GM18511 (cell line): Measurements from ENCODE around the gene GPN2.
"Not testable (repeated sequence)": the region's sequence is repeated elsewhere in the genome, so short reads cannot be mapped to it uniquely, and the experiment has no call there.

Experiments used
- ATAC-seq: cut with Tn5 transposase; IDR thresholded peaks from one replicate; pipeline ENCODE4 v1.9.1; 2021; ENCODE audit warnings: mild to moderate bottlenecking, moderate library complexity; ENCODE audit not compliant: unreplicated experiment

GPN2 gene

DNA sequence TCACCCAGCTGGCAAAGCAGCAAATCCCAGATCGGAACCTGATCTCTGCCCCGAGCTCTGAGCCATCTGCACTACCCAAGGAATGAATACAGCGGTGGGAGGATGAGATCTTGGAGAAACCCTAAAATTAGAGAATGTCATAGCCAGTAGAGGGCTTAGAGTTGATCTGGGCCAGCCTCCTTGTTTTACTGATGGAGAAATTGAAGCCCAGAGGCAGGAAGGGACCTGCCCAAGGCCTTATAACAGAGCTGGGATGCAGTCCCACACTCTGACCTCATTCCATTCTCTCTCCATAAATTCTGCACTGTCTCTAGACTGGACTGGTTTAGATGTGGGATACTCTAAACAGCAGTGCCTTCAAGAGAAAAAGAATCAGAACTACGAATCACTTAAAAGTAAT lies 31.9 kb downstream of the GPN2 start:
- ATAC-seq: no peak

DNA sequence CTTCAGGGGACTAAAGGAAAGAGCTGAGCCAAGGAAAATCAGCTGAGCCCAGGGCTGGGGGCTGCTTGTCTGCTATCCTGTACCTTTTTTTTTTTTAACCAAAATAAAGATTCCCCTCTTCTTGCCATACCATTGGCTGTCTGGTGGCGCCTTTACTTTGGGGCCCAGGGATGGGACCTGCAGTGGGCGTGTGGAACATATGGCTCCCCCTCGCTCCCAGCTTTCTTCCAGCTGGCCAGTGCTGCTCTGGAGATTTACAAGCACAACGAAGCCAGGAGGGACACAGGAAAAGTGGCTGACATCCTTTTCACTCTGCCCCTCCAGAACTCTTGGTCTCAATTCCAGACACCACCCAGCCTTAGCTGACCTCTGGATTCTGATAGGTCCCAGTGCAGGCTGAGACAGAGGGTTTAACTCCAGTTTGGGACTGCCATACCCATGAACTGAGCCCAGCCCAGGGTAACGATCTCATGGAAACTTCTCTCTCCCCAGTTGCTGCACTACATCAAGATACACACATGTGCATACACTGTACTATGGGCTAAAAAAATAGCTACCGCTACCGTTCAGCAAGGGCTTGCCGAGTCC lies 32.5 kb downstream of the GPN2 start:
- ATAC-seq: no peak

DNA sequence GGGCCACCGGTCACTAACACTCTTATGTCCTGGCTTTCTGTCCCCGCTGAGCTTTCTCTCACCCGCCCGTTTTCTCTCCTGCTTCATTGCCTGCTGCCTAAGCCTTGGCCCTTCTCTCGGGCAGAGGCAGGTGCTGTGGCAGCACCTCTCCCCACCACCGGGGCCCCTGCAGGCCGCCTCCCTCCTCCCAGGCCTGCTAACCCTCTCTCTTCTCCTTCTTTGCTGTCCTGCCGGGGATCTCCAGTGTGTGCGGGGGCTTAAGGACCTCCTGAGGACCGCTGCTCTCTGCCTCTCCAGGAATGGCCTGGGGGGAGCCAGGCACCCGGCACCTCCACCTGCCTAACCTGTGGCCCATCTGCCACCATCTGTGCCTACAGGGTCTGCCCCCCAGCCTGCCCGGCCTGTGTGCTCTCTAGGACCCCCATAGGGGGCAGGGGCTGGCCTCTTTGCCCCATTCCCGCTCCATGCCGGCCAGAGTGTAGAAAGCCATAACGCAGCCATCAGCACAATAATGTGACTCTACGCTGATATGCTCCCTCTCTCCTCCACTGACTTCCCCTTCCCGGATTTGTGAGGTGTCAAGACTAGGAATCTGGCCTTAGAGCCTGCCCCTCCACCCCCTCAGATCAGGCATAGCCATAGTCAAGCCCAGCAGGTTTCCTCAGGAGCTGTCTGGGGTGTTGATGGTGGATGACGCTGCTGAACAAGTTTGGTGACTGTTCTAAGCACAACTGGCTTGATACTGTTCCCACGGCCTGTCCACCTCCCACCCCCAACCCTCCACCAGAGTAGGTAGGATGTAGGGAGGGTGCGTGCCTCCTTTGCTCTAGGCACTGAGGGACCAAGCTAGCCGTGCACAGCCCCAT lies 33.2 kb downstream of the GPN2 start:
- ATAC-seq: no peak

DNA sequence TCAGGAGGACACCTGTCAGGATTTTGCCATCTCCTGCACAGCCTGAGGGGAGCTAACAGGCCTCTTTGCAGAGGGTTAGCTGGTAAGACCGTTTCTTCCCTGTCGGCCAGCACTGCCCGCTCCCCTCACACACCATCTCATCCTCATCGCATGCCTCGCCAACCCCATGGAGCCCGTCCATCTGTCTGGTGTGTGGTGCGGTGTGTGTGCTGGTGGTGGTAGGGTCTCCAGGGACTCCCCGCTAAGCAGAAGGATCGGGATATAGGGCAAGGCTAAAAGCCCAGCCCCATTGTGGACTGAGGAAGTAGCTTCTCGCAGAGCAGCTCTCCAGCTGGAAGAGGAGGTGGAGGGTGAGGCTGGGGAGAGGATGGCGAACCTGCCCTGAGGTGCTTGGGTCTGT lies 33.9 kb downstream of the GPN2 start:
- no peak for ATAC-seq

DNA sequence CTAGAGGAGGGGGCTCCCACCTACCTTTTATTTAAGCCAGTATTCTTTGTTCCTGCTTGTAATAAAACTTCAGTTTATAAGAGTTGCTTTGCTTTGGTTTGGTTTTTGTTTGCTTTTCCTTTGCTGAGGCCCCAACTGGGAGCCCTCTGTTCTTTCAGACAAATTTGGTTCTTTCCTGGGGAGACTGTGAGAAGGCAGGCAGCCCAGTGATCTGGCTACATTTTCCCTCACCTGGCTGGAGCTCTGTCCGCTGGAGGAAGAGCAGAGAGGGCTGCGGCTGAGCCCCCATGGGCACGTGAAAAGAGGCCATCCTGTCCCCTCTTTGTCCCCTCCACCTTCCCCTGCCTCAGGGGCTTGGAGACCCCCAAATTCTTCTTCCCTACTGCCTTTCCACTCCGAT lies 34.4 kb downstream of the GPN2 start:
- ATAC-seq: no peak

DNA sequence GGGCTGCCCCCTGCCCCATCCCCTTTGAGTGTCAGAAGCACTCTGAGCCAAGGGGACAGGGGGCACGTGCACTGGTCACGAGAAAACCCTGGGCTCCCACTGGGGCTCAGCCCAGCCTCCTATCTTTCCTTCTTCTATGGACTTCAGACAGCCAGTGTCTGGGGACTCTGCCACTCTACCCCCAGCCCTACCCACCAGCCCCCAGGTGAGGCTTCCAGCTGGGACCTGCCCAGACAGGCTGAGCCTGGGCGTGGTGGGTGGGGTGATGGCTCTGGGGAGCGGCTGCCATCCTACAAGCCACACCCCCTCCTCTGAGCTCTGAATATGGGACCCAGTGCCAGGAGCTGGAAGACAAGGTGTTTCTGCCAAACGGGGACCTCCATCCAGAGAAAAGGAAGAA lies 35.2 kb downstream of the GPN2 start:
- no peak for ATAC-seq

DNA sequence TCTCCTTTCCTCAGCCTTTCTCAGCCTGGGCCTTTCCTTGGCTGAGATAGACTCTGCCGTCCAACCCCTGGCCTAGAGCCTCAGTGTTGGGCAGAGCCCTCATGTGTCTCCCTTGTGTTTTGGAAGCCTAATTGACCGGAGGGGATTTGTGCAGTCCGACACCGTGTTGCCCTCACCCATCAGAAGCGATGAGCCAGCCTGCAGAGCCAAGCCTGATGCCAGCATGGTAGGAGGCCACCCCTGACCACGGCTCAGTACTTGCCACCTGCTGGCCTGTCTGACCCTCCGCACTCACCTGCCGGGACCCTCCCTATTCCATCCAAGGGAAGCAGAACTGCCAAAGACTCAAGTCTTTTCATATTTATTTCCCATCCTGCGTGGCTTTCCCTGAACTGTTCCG lies 36.5 kb downstream of the GPN2 start:
- ATAC-seq: no peak

DNA sequence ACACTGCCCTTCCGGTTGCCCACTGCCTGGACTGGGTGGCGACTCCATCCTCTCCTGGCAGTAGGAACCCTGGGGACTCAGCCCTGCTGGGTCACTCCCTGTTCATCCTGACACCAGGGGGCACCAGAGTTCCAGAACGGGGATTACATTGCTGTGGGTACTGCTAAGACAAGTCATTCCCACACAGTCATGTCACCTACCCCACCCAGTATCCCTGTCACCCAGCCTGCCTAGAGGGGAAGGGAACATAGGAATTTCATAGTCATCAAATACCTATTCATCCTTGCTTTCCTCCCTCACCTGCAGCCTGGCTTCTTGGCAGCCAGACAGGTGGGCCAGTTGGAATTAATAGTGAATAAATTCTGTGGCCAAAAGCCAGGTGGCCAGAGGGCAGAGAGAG lies 36.9 kb downstream of the GPN2 start:
- ATAC-seq: no peak

DNA sequence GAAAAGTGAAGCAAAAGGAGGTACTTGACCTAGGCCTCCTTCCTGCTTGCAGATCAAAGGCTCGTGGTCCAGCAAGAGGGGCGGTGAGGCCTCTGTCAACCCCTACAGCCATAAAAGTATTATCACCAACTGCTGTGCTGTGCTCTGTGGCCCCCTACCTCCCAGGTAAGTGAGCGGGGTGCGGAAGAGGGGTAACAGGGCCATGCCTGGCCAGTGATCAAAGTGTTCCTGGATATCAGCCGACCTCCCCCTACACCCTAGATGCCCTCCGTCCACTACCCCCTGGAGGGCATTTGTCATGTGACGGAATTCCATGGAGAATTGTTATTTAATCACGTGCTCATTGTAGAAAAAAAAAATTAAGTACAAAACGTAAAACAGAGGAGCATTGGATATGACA lies 37.4 kb downstream of the GPN2 start:
- ATAC-seq: no peak

DNA sequence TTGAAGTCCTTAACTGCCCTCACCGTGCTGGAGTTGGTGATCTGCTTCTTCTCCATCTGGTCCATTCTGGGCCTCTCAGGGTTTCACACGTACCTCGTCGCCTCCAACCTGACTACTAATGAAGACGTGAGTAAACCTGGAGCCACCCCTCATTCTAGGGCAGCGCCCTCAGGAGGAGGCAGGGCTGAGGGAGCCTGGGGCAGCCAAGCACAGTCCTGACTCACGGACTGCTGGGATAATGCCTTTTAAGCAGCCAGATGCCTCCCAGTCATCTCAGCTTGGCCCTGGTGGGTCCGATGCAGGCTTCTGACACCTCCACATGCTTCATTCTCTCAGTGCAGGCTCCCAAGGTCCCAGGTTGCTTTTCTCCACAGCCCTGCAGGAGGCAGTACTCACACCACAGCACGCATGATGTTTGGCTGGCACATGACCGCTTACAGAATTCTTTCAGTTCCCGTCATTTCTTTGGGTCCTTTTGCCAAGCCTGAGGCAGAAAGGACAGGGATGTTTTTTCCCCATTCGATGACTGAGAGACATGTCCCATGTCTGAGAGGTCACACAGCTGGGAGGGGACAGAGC lies 38.9 kb downstream of the GPN2 start:
- ATAC-seq: no peak

DNA sequence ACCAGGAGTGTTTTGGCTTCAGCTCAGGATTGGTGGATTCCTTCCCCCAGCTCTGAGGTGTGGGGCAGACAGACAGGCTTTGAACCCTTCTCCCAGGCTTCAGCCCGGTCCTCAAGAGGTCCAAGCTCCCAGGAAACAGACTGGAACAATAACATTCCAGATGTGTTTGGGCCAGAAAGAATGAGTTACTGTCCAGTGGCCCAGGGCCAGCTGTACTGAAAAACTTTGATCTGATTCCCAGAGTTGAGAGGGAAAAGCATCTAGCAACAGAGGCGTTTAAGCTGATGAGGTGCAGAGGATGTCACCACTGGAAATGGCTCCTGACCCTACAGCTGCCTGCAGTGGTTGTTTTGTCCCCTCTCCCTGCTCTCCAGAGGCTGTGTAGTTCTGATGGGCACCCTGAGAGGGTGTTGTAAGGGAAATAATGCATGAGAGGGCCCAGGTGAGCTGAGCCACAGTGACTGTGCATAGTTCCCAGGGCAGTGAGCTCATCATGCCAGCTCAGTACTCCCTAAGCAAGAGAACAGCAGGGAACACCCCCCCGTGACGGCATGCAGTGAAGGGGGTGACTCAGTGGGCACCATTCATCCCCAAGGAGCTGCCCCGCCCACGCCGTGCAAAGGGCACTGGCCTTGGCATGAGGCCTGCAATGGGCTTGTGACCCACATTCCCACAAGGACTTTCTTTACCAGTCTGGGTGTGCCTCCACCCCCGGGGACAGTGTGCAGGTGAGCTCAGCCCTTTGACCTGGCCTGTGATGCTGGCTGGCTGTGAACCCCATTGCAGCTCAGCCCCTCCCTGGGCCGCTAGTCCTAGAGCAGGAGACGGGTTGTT lies 40.9 kb downstream of the GPN2 start:
- ATAC-seq: no peak

DNA sequence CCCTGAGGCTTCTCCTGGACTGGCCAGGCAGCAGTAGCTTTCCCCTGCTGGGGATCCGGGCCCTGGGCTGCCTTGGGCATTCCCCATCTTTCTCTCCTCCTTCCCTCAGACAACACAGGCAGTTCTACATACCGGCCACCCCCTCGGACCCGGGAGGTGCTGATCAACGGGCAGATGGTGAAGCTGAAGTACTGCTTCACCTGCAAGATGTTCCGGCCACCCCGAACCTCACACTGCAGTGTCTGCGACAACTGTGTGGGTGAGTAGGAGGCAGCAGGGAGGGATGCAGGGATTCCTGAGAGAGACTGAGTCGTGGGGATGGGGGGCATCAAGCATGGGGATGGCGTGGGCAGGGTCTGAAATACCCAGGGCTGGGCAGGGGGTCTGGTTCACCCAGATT lies 41.6 kb downstream of the GPN2 start:
- ATAC-seq: no peak

DNA sequence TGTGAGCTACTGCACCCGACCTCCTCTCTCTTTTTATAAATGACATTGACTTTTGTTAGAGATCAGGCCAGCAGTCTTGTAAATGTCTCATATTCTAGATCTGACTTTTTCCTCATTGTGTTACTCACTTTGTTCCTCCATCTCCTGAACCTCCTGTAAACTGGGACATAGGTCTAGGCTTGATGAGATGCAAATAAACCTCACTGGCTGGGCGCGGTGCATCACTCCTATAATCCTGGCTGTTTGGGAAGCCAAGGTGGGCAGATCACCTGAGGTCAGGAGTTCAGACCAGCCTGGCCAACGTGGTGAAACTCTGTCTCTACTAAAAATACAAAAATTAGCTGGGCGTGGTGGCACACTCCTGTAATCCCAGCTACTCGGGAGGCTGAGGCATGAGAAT lies 42.3 kb downstream of the GPN2 start:
- ATAC-seq: not testable (repeated sequence)

DNA sequence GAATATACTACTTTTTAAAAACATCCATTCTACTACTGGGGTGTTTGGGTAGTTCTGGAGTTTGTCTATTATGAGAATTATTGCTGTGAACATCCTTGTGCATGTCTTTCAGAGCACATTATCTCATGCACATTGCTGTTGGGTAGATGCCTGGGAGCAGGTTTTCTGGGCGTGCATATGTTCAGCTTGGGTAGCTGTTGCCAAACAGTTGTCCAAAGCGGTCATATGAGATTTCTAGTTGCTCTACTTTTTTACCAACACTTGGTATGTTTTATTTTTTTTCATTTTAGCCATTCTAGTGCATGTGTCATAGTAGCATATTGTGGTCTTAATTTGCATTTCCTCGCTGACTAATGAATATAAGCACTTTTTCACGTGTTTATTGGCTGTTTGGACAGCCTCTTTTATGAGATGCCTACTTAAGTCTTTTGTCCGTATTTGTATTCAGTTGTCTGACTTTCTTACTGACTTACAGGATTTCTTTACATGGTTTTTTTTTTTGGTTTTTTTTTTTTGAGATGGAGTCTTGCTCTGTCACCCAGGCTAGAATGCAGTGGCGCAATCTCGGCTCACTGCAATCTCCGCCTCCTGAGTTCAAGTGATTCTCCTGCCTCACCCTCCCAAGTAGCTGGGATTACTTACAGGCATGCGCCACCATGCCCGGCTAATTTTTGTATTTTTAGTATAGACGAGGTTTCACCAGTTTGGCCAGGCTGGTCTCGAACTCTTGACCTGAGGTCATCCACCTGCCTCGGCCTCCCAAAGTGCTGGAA lies 45.5 kb downstream of the GPN2 start:
- ATAC-seq: no peak

DNA sequence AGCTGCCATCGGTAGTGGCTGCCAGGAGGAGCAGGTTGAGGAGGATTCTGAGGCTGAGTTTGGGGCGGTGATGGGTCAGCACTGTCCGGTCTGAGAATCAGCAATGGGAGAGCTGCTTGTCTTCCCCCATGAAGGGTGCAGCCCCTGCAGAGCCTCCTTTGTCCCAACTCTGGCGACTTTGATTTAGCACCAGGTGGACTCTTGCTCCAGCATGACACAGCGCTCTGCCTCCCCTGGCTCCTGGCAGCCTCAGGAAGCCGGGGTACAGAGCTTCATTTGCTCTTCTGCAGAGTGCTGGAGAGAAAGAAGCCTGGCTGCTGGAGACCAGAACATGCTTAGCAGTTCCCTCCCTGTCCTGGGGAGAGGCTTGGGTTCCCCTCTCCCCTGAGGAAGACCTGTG lies 50.3 kb downstream of the GPN2 start:
- no peak for ATAC-seq

DNA sequence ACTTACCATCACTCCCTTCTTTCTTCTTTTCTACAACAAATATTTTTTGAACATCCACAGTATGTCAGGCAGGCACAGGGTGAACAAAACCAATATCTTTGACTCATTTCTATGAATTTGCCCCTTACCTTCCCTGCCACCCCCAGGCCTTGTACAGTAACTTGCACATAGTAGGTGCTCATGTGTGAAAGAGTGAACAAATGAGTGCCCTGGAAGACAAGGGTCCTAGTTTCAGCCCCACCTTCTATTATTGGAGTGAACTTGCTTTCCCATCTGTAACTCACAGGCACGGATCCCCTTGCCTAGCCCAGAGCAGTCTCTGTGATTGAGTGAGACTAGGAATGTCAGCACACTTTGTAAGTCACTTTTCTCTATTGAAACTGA lies 50.8 kb downstream of the GPN2 start:
- peak; percentile 17 for ATAC-seq

DNA sequence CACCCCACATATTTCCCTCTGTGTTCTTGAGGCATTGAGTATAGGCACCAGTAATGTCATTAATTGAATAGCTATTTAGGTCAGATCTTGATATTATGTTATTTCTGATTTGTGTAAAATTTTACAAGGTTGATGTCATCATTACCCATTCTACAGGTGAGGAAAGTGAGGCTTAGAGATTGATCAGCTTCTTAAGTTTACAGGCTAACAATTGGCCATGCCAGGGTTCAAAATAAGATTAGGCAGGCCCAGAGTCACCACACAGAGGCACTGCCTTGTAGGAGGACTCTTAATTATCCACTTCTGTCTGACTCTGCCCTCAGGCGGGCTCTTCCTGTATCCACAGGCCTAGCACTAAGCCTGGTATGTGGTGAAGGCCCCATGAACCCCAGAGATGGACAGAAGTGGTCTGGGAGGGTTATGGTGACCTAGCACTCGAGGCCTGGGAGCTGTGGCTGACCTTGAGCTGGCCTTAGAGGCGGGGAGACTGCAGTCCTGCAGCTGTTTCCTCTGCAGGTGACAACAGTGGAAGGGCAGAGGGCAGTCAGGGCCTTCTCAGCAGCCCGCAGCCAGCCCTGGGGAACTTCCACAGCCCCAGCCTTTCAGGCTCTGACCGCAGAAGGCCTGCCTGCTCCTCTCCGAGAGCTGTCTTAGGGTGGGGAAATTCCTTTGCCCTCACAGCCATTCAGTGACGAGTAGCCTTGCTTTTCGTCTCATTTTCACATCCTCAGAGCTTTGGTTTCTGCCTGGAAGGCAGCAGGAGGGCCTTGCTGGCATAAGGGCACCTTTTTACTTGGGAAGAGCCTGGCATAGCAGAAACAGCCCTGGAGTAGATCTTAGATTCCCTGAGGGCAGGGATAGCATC lies 51.4 kb downstream of the GPN2 start:
- peak; percentile 91 for ATAC-seq

DNA sequence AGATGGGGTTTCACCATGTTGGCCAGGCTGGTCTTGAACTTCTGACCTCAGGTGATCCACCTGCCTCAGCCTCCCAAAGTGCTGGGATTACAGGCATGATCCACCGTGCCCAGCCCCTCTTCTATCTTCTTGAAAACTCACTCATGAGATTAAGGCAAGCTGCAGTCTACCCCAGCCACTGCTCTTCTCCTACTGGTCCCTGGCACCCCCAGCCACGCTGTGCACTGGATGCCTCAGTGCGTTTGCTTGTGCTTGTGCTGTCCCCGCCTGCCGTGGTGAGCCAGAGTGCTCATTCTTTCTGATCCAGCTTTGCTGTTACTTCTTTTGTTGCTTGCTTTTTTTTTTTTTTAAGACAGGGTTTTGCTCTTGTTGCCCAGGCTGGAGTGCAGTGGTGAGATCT lies 52.4 kb downstream of the GPN2 start:
- ATAC-seq: not testable (repeated sequence)

DNA sequence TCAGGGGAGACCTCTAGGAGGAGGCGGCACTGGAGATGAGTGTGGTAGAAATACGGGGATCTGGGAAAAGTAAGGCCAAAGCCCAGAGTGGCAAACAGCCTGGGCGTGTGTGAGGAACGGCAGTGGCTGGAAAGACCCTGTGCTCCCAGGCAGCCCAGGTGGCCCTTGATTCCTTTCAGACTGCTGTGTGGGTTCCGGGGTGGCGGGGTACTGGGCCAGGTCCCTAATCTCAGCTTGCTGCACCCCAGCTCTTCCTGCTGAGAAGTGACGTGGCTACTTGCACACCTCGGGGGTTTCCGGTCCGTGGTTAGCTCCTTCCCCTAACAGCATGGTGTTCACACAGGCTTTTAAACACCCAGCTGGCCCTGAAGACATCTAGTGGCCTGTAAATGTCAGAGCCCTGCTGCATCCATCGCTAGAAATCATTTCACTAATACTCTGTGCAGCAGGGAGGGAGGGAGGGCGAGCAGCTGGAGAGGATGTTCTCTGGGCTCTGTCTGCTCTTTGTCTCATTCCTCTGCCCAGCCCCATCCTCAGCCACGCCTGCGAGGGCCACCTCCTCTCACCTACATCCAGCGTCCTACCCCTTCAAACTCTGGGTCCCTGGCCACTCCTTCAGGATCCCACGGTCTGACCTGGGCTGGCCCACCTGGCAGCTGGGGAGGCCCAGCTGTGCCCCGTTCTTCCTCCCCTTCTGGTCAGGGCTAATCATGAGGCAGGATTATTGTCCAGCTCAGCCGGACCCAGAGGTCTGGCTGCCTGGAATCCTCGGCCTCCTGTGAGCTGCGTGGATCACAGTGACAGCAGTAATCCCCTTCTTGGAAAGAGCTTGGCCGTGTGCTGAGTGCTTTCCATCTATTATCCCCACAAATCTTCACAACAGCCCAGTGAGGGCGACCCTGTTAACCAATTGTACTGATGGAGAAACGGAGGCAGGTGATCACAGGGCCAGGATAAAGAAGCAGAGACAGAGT lies 56.4 kb downstream of the GPN2 start:
- peak; percentile 86 for ATAC-seq
